Vagina (tissue), 2 donors: ENCODE measurements around the gene THSD7B.

Experiments used
- CTCF ChIP-seq, 3 experiments: fragments of 450-650 bp in 2 of 3; fragments of 200-600 bp in 1 of 3; sonication (generic) in 1 of 3; IDR thresholded peaks; one replicate each; pipeline ENCODE4 v1.5.1; 2017 to 2019; ENCODE audit warnings: antibody characterized with exemption in 3 of 3, mild to moderate bottlenecking in 2 of 3, moderate library complexity in 2 of 3
- POLR2A ChIP-seq, 2 donors: fragments of 450-650 bp; IDR thresholded peaks; one replicate each; pipeline ENCODE4 v1.6.1; 2017; ENCODE audit warnings: antibody characterized with exemption in 2 of 2, mild to moderate bottlenecking in 2 of 2, moderate library complexity in 2 of 2
- POLR2AphosphoS5 ChIP-seq, 2 donors: sonication (generic); formaldehyde crosslinking; IDR thresholded peaks; one replicate each; pipeline ENCODE4 v1.9.0; 2017; ENCODE audit warnings: antibody characterized with exemption in 2 of 2, mild to moderate bottlenecking in 2 of 2, low read depth in 1 of 2; ENCODE audit not compliant: insufficient read depth in 1 of 2

- no peak for TF ChIP-seq POLR2A (IDR thresholded peaks at IDR 0.05)
- TF ChIP-seq CTCF (IDR thresholded peaks at IDR 0.05): no peak
- no peak for TF ChIP-seq POLR2AphosphoS5 (IDR thresholded peaks at IDR 0.05; ENCODE audit: insufficient read depth in 1 of 2, low read depth in 1 of 2)
Measured at GRCh38 chr2:137336067-137336466, 570.7 kb downstream of the THSD7B start.
